CD4-positive, alpha-beta T cell (primary cell): ENCODE measurements around the gene HPSE. TPM values are rescaled to one million over a fixed set of nuclear protein-coding genes. Genes with fewer than 3 reads are reported as not detected.
A peak's percentile ranks its signal among the peaks of the same experiment; 100 is the strongest.

Source experiments
- ATAC-seq: fragments of 200-7000 bp; cut with Tn5 transposase; one replicate; pipeline ENCODE4 v1.10.0; 2022; ENCODE audit warnings: mild to moderate bottlenecking; ENCODE audit not compliant: poor library complexity
- CTCF ChIA-PET: fragments of 350-600 bp; sonication (Branson Sonifier 250); formaldehyde crosslinking; loops from one replicate; lab custom pipeline; 2021; ENCODE audit warnings: antibody characterized with exemption, inconsistent platforms; lab: Charles Lee
- POLR2A ChIA-PET: fragments of 350-600 bp; sonication (Branson Sonifier 250); formaldehyde crosslinking; loops from one replicate; lab custom pipeline; 2021; ENCODE audit warnings: antibody characterized with exemption, inconsistent platforms; lab: Charles Lee
- DNase-seq, 14 experiments: peaks; one replicate each; pipeline ENCODE4 v3.0.0-alpha.2; 2013 to 2020; ENCODE audit warnings: mixed read lengths in 2 of 14
- H3K27ac ChIP-seq, 2 donors: one replicate each; pipeline versions ENCODE4 v1.5.1 to v1.7.0; 2013; ENCODE audit warnings: low read length in 2 of 2, low read depth in 1 of 2, mild to moderate bottlenecking in 1 of 2
- H3K27me3 ChIP-seq, 2 experiments: 1 replicate in 1 of 2; 2 replicates in 1 of 2; pipeline versions ENCODE4 v1.6.1 to v1.7.0; 2013; ENCODE audit warnings: low read length in 2 of 2, control low read depth in 1 of 2, mild to moderate bottlenecking in 1 of 2, moderate library complexity in 1 of 2; ENCODE audit not compliant: insufficient read depth in 2 of 2, control insufficient read depth in 1 of 2
- H3K36me3 ChIP-seq: one replicate; pipeline ENCODE4 v1.6.1; 2013; ENCODE audit warnings: low read length, control low read depth; ENCODE audit not compliant: insufficient read depth
- H3K4me1 ChIP-seq: one replicate; pipeline ENCODE4 v1.6.1; 2013; ENCODE audit warnings: low read length, control low read depth; ENCODE audit not compliant: insufficient read depth
- H3K4me3 ChIP-seq: one replicate; pipeline ENCODE4 v1.5.1; 2013; ENCODE audit warnings: mild to moderate bottlenecking, low read length, moderate library complexity
- H3K9me3 ChIP-seq, 2 experiments: 1 replicate in 1 of 2; 2 replicates in 1 of 2; pipeline versions ENCODE4 v1.6.1 to v1.7.0; 2013; ENCODE audit warnings: low read length in 2 of 2, mild to moderate bottlenecking in 2 of 2, control low read depth in 1 of 2, moderate library complexity in 1 of 2; ENCODE audit not compliant: control insufficient read depth in 1 of 2, insufficient read depth in 1 of 2
- H3K27ac Mint-ChIP-seq: one replicate; pipeline ENCODE4 v1.8.0; 2020; ENCODE audit warnings: mixed read lengths
- H3K27me3 Mint-ChIP-seq: one replicate; pipeline ENCODE4 v1.8.0; 2021; ENCODE audit warnings: mixed read lengths
- H3K36me3 Mint-ChIP-seq: one replicate; pipeline ENCODE4 v1.8.0; 2021; ENCODE audit warnings: low read depth, mixed read lengths
- H3K4me1 Mint-ChIP-seq: one replicate; pipeline ENCODE4 v1.8.0; 2021; ENCODE audit warnings: low read depth, mixed read lengths
- H3K4me3 Mint-ChIP-seq: one replicate; pipeline ENCODE4 v1.8.0; 2020; ENCODE audit warnings: mild to moderate bottlenecking, mixed read lengths
- H3K9me3 Mint-ChIP-seq: one replicate; pipeline ENCODE4 v1.8.0; 2020; ENCODE audit warnings: mixed read lengths
- CTCF ChIP-seq: fragments of 200-600 bp; IDR thresholded peaks from one replicate; pipeline ENCODE4 v1.8.0; 2022; ENCODE audit warnings: antibody characterized with exemption, mild to moderate bottlenecking
- intact Hi-C, 2 experiments: fragments of 100-400 bp; cut with DNase I in 1 of 2; cut with micrococcal nuclease in 1 of 2; formaldehyde crosslinking; loops; one replicate each; pipeline versions ENCODE4 v1.15.1 to v1.9.0; 2023 to 2025; cut with DNase I, micrococcal nuclease
- total RNA-seq, 174 experiments: library from RNA in 2 of 174; stranded (reverse) in 2 of 174; gene quantifications; one replicate each; pipeline ENCODE4 v1.2.3 and lab custom pipeline; 2021 to 2026

HPSE gene
- total RNA-seq, 2 experiments from 2014 or later, result 1.5 to 2.1 TPM

GRCh38 chr4:83283181-83283580, 51.5 kb downstream of the HPSE start:
- H3K4me1 Mint-ChIP-seq, result peaks cover 41% of the 10 kb centered on the region
- H3K27me3 Mint-ChIP-seq, result no peaks in the 10 kb centered on the region
- H3K9me3 Mint-ChIP-seq, result no peaks in the 10 kb centered on the region
- Histone ChIP-seq H3K4me1 (peaks cover 7% of the 10 kb centered on the region), H3K9me3 (no peaks in the 10 kb centered on the region), H3K27ac (no peak overlapping the region), H3K4me3 (no peak overlapping the region), H3K36me3 (no peaks in the 10 kb centered on the region), H3K27me3 (no peaks in the 10 kb centered on the region)
- DNase-seq (no peak), ATAC-seq (no peak)
- intact Hi-C loops, result loop anchor here (2.0 to 10.0 kb wide), 6 partner anchors 270 to 911 kb away; partner anchors contain the start of genes HNRNPD (in 2 of the 2) and THAP9 (in 2 of the 2)
- peaks cover 22% of the 10 kb centered on the region for H3K36me3 Mint-ChIP-seq
- peak overlapping the region; percentile 98 for H3K27ac Mint-ChIP-seq
- ChIA-PET POLR2A (interaction anchor here (0.8 to 2.2 kb wide), 11 partner anchors 11 to 431 kb away, joined by 3 to 19 read pairs (median 7); partner anchors contain the start of genes HELQ, MRPS18C and THAP9), CTCF (interaction anchor here (1.1 to 3.1 kb wide), 4 partner anchors 23 to 228 kb away, joined by 4 to 15 read pairs (median 6); no protein-coding TSS in a partner anchor)
- H3K4me3 Mint-ChIP-seq, result peak overlapping the region; percentile 96
- TF ChIP-seq CTCF, result no peak

GRCh38 chr4:83282049-83282535, 52.6 kb downstream of the HPSE start:
- peak overlapping the region; percentile 96 for H3K4me3 Mint-ChIP-seq
- peaks cover 41% of the 10 kb centered on the region for H3K4me1 Mint-ChIP-seq
- DNase-seq (peak in 12 of 14 experiments; percentile 8 to 83 (median 48)), ATAC-seq (peak; percentile 19)
- POLR2A ChIA-PET, result interaction anchor here (1.0 to 2.0 kb wide), 4 partner anchors 12 to 271 kb away, joined by 3 to 7 read pairs (median 4); partner anchors contain the start of genes COPS4, HELQ and MRPS18C
- no peaks in the 10 kb centered on the region for H3K9me3 ChIP-seq
- intact Hi-C loops, result loop anchor here (1.0 to 10.0 kb wide), 7 partner anchors 208 to 910 kb away; partner anchors contain the start of genes HNRNPD (in 2 of the 2) and THAP9 (in 2 of the 2)
- H3K9me3 Mint-ChIP-seq, result no peaks in the 10 kb centered on the region
- TF ChIP-seq CTCF, result peak; percentile 75
- H3K4me1 ChIP-seq, result peaks cover 7% of the 10 kb centered on the region
- peaks cover 2% of the 10 kb centered on the region for H3K36me3 ChIP-seq
- H3K27me3 ChIP-seq, result no peaks in the 10 kb centered on the region
- CTCF ChIA-PET, result interaction anchor here (0.6 to 3.1 kb wide), 13 partner anchors 8 to 430 kb away, joined by 3 to 24 read pairs (median 4); partner anchors contain the start of gene PLAC8
- peak overlapping the region; percentile 56 for H3K27ac Mint-ChIP-seq
- H3K36me3 Mint-ChIP-seq, result peaks cover 24% of the 10 kb centered on the region
- H3K27me3 Mint-ChIP-seq, result no peaks in the 10 kb centered on the region
- H3K27ac ChIP-seq, result no peak overlapping the region
- no peak overlapping the region for H3K4me3 ChIP-seq

GRCh38 chr4:83281307-83281706, 53.3 kb downstream of the HPSE start:
- no peaks in the 10 kb centered on the region for H3K9me3 ChIP-seq
- CTCF ChIA-PET, result interaction anchor here (1.0 to 3.1 kb wide), 5 partner anchors 14 to 429 kb away, joined by 3 to 24 read pairs (median 3); no protein-coding TSS in a partner anchor
- intact Hi-C loops, result loop anchor here (5.0 to 10.0 kb wide), 5 partner anchors 379 to 909 kb away; partner anchors contain the start of genes HNRNPD (in 2 of the 2) and THAP9 (in 2 of the 2)
- Mint-ChIP-seq H3K27me3 (no peaks in the 10 kb centered on the region), H3K27ac (peak overlapping the region; percentile 56), H3K4me1 (peaks cover 46% of the 10 kb centered on the region), H3K36me3 (peaks cover 27% of the 10 kb centered on the region), H3K4me3 (peak overlapping the region; percentile 52), H3K9me3 (no peaks in the 10 kb centered on the region)
- DNase-seq (peak in 1 of 14 experiments; percentile 23), ATAC-seq (no peak)
- no peaks in the 10 kb centered on the region for H3K27me3 ChIP-seq
- TF ChIP-seq CTCF, result no peak
- H3K27ac ChIP-seq, result no peak overlapping the region
- POLR2A ChIA-PET, result interaction anchor here (1.2 to 2.0 kb wide), 3 partner anchors 174 to 274 kb away, joined by 3 to 7 read pairs (median 5); partner anchors contain the start of genes COPS4, HELQ and MRPS18C
- no peak overlapping the region for H3K4me3 ChIP-seq
- peaks cover 3% of the 10 kb centered on the region for H3K36me3 ChIP-seq
- peaks cover 7% of the 10 kb centered on the region for H3K4me1 ChIP-seq
